Activated CD8-positive, alpha-beta memory T cell treated with anti-CD3 and anti-CD28 coated beads, Interleukin-2, amount 50 U/mL, for 48 hours (primary cell): ENCODE data around the gene MEIG1.
"Not testable (repeated sequence)": the region's sequence is repeated elsewhere in the genome, so short reads cannot be mapped to it uniquely, and the experiment has no call there.

Experiments used
- DNase-seq: peaks from one replicate; pipeline ENCODE4 v3.0.0-alpha.2; 2020

The MEIG1 gene

GRCh38 chr10:14958872-14959220, 342 bp upstream of the MEIG1 start:
- DNase-seq: no peak

GRCh38 chr10:14967897-14968296, 8.7 kb downstream of the MEIG1 start:
- no peak for DNase-seq

GRCh38 chr10:14971867-14972448, 12.8 kb downstream of the MEIG1 start:
- no peak for DNase-seq

GRCh38 chr10:14974153-14974998, 15.2 kb downstream of the MEIG1 start:
- DNase-seq: not testable (repeated sequence)

GRCh38 chr10:14975672-14976273, 16.6 kb downstream of the MEIG1 start:
- no peak for DNase-seq

- DNase-seq: no peak
Observed at GRCh38 chr10:14982744-14983143, 23.6 kb downstream of the MEIG1 start.

- not testable (repeated sequence) for DNase-seq
Observed at GRCh38 chr10:14989552-14989951, 30.4 kb downstream of the MEIG1 start.

- DNase-seq: peak; percentile 72
Observed at GRCh38 chr10:14991035-14991749, 32.0 kb downstream of the MEIG1 start.

- DNase-seq: not testable (repeated sequence)
Observed at GRCh38 chr10:14992336-14992735, 33.1 kb downstream of the MEIG1 start.

GRCh38 chr10:14993500-14994455, 34.6 kb downstream of the MEIG1 start:
- DNase-seq: not testable (repeated sequence)

GRCh38 chr10:14995964-14996565, 36.9 kb downstream of the MEIG1 start:
- no peak for DNase-seq

GRCh38 chr10:15013530-15013929, 54.3 kb downstream of the MEIG1 start:
- not testable (repeated sequence) for DNase-seq

- no peak for DNase-seq
Observed at GRCh38 chr10:15015451-15015850, 56.3 kb downstream of the MEIG1 start.

GRCh38 chr10:15020966-15021365, 61.8 kb downstream of the MEIG1 start:
- not testable (repeated sequence) for DNase-seq
